ENCODE results near the gene PTPRG. TPM values are rescaled to one million over a fixed set of nuclear protein-coding genes. Genes with fewer than 3 reads are reported as not detected.

Gene PTPRG
- total RNA-seq, 2 experiments from 2014 or later: 0.03 to 0.05 TPM

DNA sequence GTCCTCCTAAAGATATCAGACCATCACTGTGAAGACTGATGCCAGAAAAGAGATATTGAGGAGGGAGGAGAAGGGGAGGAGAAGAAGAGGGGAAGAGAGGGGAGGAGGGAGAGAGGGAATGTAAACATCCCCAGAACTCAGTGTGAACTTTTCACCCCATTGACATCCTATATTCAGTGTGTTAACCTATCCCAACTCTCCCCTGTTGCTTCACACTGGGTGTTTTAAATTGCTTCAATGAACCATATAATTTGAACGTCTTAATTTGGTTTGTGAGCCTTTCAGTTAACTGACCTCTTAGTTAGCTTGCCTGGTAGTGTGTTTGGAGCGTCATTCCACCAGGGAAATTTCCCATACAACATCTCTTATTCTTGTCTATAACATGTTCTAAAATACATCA, 29.8 kb upstream of the PTPRG start:
- H3K27ac Mint-ChIP-seq: no peak overlapping the region
- DNase-seq: no peak
- intact Hi-C loops (cut with DNase I, micrococcal nuclease): no loop called here

DNA sequence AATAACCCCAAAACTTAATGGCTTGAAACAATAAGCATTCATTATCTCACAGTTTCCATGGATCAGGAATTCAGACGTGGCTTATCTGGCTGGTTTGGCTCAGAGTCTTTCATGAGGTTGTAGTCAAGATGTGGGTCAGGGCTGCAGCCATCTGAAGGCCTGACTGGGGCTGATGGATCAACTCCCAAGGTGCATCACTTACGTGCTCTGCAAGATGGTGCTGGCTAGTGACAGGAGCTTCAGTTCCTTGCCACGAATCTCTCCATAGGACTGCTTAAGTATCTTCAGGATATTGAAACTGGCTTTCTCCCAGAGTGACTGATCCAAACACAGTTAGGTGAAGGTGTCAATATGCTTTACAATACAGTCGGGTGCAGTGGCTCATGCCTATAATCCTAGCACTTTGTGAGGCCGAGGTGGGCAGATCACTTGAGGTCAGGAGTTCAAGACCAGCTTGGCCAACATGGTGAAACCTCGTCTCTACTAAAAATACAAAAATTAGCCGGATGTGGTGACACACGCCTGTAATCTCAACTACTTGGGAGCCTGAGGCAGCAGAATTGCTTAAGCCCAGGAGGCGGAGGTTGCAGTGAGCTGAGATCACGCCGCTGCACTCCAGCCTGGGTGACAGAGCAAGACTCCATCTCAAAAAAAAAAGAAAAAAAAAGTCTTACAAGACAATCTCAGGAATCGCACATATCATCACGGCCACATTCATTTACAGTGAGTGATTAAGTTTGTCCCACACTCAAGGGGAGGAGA, 28.5 kb upstream of the PTPRG start:
- intact Hi-C loops (cut with DNase I, micrococcal nuclease): no loop called here
- ATAC-seq (ENCODE audit: poor library complexity) (no peak), DNase-seq (no peak)
- Mint-ChIP-seq H3K27ac (no peak overlapping the region), H3K9me3 (no peaks in the 10 kb centered on the region), H3K4me1 (ENCODE audit: low read depth) (peaks cover 4% of the 10 kb centered on the region), H3K36me3 (ENCODE audit: low read depth) (no peaks in the 10 kb centered on the region), H3K4me3 (no peak overlapping the region), H3K27me3 (no peaks in the 10 kb centered on the region)
- TF ChIP-seq, protein P1, sequence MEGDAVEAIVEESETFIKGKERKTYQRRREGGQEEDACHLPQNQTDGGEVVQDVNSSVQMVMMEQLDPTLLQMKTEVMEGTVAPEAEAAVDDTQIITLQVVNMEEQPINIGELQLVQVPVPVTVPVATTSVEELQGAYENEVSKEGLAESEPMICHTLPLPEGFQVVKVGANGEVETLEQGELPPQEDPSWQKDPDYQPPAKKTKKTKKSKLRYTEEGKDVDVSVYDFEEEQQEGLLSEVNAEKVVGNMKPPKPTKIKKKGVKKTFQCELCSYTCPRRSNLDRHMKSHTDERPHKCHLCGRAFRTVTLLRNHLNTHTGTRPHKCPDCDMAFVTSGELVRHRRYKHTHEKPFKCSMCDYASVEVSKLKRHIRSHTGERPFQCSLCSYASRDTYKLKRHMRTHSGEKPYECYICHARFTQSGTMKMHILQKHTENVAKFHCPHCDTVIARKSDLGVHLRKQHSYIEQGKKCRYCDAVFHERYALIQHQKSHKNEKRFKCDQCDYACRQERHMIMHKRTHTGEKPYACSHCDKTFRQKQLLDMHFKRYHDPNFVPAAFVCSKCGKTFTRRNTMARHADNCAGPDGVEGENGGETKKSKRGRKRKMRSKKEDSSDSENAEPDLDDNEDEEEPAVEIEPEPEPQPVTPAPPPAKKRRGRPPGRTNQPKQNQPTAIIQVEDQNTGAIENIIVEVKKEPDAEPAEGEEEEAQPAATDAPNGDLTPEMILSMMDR (IDR thresholded peaks at IDR 0.05): no peak
- CTCF ChIA-PET: no interaction called here
- POLR2A ChIA-PET: no interaction called here
- no peak overlapping the region for H3K27ac ChIP-seq (ENCODE audit: low read depth in 1 of 2, low read length in 2 of 2)
- H3K9me3 ChIP-seq (ENCODE audit: control insufficient read depth in 1 of 2, insufficient read depth in 1 of 2, low read length in 2 of 2): no peaks in the 10 kb centered on the region
- H3K4me1 ChIP-seq (ENCODE audit: insufficient read depth, low read length): no peaks in the 10 kb centered on the region
- H3K4me3 ChIP-seq (ENCODE audit: low read length): no peak overlapping the region
- no peaks in the 10 kb centered on the region for H3K36me3 ChIP-seq (ENCODE audit: insufficient read depth, low read length)
- no peaks in the 10 kb centered on the region for H3K27me3 ChIP-seq (ENCODE audit: control insufficient read depth in 1 of 2, insufficient read depth in 2 of 2, low read length in 2 of 2)

More for the DNA sequence above, 29.8 kb upstream of the PTPRG start:
- Histone ChIP-seq H3K27ac (ENCODE audit: low read depth in 1 of 2, low read length in 2 of 2) (no peak overlapping the region), H3K9me3 (ENCODE audit: control insufficient read depth in 1 of 2, insufficient read depth in 1 of 2, low read length in 2 of 2) (no peaks in the 10 kb centered on the region), H3K27me3 (ENCODE audit: control insufficient read depth in 1 of 2, insufficient read depth in 2 of 2, low read length in 2 of 2) (no peaks in the 10 kb centered on the region), H3K4me1 (ENCODE audit: insufficient read depth, low read length) (no peaks in the 10 kb centered on the region), H3K36me3 (ENCODE audit: insufficient read depth, low read length) (no peaks in the 10 kb centered on the region), H3K4me3 (ENCODE audit: low read length) (no peak overlapping the region)
- H3K36me3 Mint-ChIP-seq (ENCODE audit: low read depth): no peaks in the 10 kb centered on the region
- H3K4me1 Mint-ChIP-seq (ENCODE audit: low read depth): peaks cover 4% of the 10 kb centered on the region
- H3K4me3 Mint-ChIP-seq: no peak overlapping the region
- no peaks in the 10 kb centered on the region for H3K27me3 Mint-ChIP-seq
- no peak for ATAC-seq (ENCODE audit: poor library complexity)
- TF ChIP-seq, protein P1 (IDR thresholded peaks at IDR 0.05): no peak
- ChIA-PET CTCF (no interaction called here), POLR2A (no interaction called here)
- H3K9me3 Mint-ChIP-seq: no peaks in the 10 kb centered on the region

DNA sequence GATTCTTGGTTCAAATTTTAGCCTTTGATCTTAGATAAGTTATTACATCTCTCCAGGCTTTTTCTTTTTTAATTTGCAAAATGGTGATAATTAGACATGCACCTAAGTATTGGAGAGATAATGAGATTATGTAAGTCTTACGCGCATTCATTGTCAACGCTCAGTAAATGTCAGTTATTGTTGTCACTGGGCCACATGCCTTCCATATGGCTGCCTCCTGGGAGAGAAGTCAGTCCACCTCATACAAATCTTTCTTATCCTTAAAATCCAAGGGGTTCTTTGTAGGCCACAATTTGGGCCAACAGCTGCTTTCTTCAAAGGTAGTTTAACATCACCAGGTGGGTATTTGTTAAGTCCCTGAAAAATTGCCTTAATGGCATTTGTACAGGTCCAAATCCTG, 25.5 kb upstream of the PTPRG start:
- TF ChIP-seq, protein P1 (IDR thresholded peaks at IDR 0.05): no peak
- Mint-ChIP-seq H3K36me3 (ENCODE audit: low read depth) (no peaks in the 10 kb centered on the region), H3K27ac (no peak overlapping the region), H3K4me1 (ENCODE audit: low read depth) (no peaks in the 10 kb centered on the region), H3K27me3 (peaks cover 6% of the 10 kb centered on the region), H3K9me3 (no peaks in the 10 kb centered on the region), H3K4me3 (no peak overlapping the region)
- Histone ChIP-seq H3K4me3 (ENCODE audit: low read length) (no peak overlapping the region), H3K9me3 (ENCODE audit: control insufficient read depth in 1 of 2, insufficient read depth in 1 of 2, low read length in 2 of 2) (no peaks in the 10 kb centered on the region), H3K36me3 (ENCODE audit: insufficient read depth, low read length) (no peaks in the 10 kb centered on the region), H3K27ac (ENCODE audit: low read depth in 1 of 2, low read length in 2 of 2) (no peak overlapping the region), H3K4me1 (ENCODE audit: insufficient read depth, low read length) (no peaks in the 10 kb centered on the region), H3K27me3 (ENCODE audit: control insufficient read depth in 1 of 2, insufficient read depth in 2 of 2, low read length in 2 of 2) (no peaks in the 10 kb centered on the region)
- DNase-seq (no peak), ATAC-seq (ENCODE audit: poor library complexity) (no peak)
- POLR2A ChIA-PET: no interaction called here
- CTCF ChIA-PET: no interaction called here
- intact Hi-C loops (cut with DNase I, micrococcal nuclease): no loop called here

Measured in CD4-positive, alpha-beta T cell (primary cell).